Keratinocyte (primary cell): ENCODE data around the gene RPS6KA5. TPM values are rescaled to one million over a fixed set of nuclear protein-coding genes. Genes with fewer than 3 reads are reported as not detected.

Experiments used
- DNase-seq: peaks from one replicate; pipeline ENCODE4 v3.0.0-alpha.2; 2011; ENCODE audit warnings: low read depth, missing footprints, low spot score
- FAIRE-seq: peaks from 2 replicates; lab custom pipeline; 2011; peaks lifted over from hg19 to GRCh38; lab: Jason Lieb, UNC
- H2AFZ ChIP-seq: 2 replicates; pipeline ENCODE4 v1.6.0; 2012; ENCODE audit warnings: low read length, control low read depth, inconsistent platforms; ENCODE audit not compliant: control insufficient read depth
- H3K27ac ChIP-seq: 2 replicates; pipeline ENCODE4 v1.5.1; 2011; ENCODE audit warnings: low read length; ENCODE audit not compliant: control insufficient read depth, insufficient read depth
- H3K27me3 ChIP-seq: 3 replicates; pipeline ENCODE4 v1.6.0; 2011; ENCODE audit warnings: low read length; ENCODE audit not compliant: control insufficient read depth, insufficient read depth; ENCODE audit errors: extremely low read depth
- H3K36me3 ChIP-seq, 2 experiments: 2 replicates in 1 of 2; 3 replicates in 1 of 2; pipeline ENCODE4 v1.5.1; 2011; ENCODE audit warnings: low read length in 2 of 2, mild to moderate bottlenecking in 1 of 2; ENCODE audit not compliant: control insufficient read depth in 2 of 2, insufficient read depth in 2 of 2; ENCODE audit errors: extremely low read depth in 1 of 2
- H3K4me1 ChIP-seq: 3 replicates; pipeline ENCODE4 v1.5.1; 2011; ENCODE audit warnings: low read length; ENCODE audit not compliant: control insufficient read depth, insufficient read depth; ENCODE audit errors: extremely low read depth
- H3K4me2 ChIP-seq: 3 replicates; pipeline ENCODE4 v1.6.0; 2011; ENCODE audit warnings: low read depth, low read length; ENCODE audit not compliant: control insufficient read depth, insufficient read depth; ENCODE audit errors: extremely low read depth
- H3K4me3 ChIP-seq, 3 experiments: fragments of 200-600 bp in 1 of 3; sonication (generic) in 1 of 3; 2 replicates in 2 of 3; 3 replicates in 1 of 3; pipeline ENCODE4 v1.5.1; 2011 to 2016; ENCODE audit warnings: low read length in 3 of 3, mild to moderate bottlenecking in 3 of 3, control low read depth in 2 of 3, inconsistent platforms in 1 of 3, low read depth in 1 of 3, mixed read lengths in 1 of 3, mixed run types in 1 of 3, moderate library complexity in 1 of 3; ENCODE audit not compliant: control insufficient read depth in 2 of 3, insufficient read depth in 2 of 3; ENCODE audit errors: extremely low read depth in 1 of 3
- H3K79me2 ChIP-seq: 2 replicates; pipeline ENCODE4 v1.6.0; 2012; ENCODE audit warnings: low read length; ENCODE audit not compliant: control insufficient read depth, insufficient read depth
- H3K9ac ChIP-seq: 3 replicates; pipeline ENCODE4 v1.6.0; 2011; ENCODE audit warnings: low read length; ENCODE audit not compliant: control insufficient read depth, insufficient read depth; ENCODE audit errors: extremely low read depth
- H3K9me1 ChIP-seq: 3 replicates; pipeline ENCODE4 v1.6.0; 2011; ENCODE audit warnings: low read length; ENCODE audit not compliant: control insufficient read depth, insufficient read depth; ENCODE audit errors: extremely low read depth
- H3K9me3 ChIP-seq: 2 replicates; pipeline ENCODE4 v1.5.1; 2012; ENCODE audit warnings: low read depth, low read length; ENCODE audit not compliant: control insufficient read depth
- H4K20me1 ChIP-seq: 3 replicates; pipeline ENCODE4 v1.6.0; 2011; ENCODE audit warnings: low read length; ENCODE audit not compliant: control insufficient read depth, insufficient read depth; ENCODE audit errors: extremely low read depth
- CTCF ChIP-seq, 3 experiments: IDR thresholded peaks in 1 of 3; conservative IDR thresholded peaks in 1 of 3; optimal IDR thresholded peaks in 1 of 3; 2 replicates in 2 of 3; 3 replicates in 1 of 3; pipeline versions ENCODE3 to v1.5.1; 2011; ENCODE audit warnings: low read length in 3 of 3, mild to moderate bottlenecking in 3 of 3, moderate library complexity in 2 of 3, control low read depth in 1 of 3, inconsistent platforms in 1 of 3; ENCODE audit not compliant: insufficient read depth in 2 of 3; ENCODE audit errors: extremely low read depth in 1 of 3
- EZH2 ChIP-seq: IDR thresholded peaks from one replicate; pipeline ENCODE4 v1.6.1; 2012; ENCODE audit warnings: inconsistent platforms, mild to moderate bottlenecking, low read length, moderate library complexity
- dilution Hi-C: fragments of 300-500 bp; cut with MboI; formaldehyde crosslinking; loops from one replicate; pipeline ENCODE4 v1.7.0; 2020; ENCODE audit warnings: low sequenced_read_pairs; ENCODE audit not compliant: extremely low pct_ligation_motif_present
- polyA plus RNA-seq, 5 experiments: library from polyadenylated mRNA; depleted of rRNA in 3 of 5; stranded (reverse) in 3 of 5; stranded (forward) in 1 of 5; unstranded in 1 of 5; fragments of >200 nt; gene quantifications; 1 replicate in 1 of 5; 2 replicates in 3 of 5; 3 replicates in 1 of 5; pipeline versions ENCODE4 v1.2.1 to v1.2.3, GENCODE V29; 2011 to 2012; ENCODE audit warnings: missing spikeins in 2 of 5, low read depth in 1 of 5, low replicate concordance in 1 of 5

Gene RPS6KA5
- polyA plus RNA-seq, 1 donor (not counting 4 experiments of a cell fraction or from before 2014, with no cell fraction given): 2.9 TPM

- Histone ChIP-seq H3K9me1 (peaks cover 2% of the 10 kb centered on the region), H3K79me2 (peaks cover 32% of the 10 kb centered on the region), H3K27me3 (no peaks in the 10 kb centered on the region), H3K9me3 (no peaks in the 10 kb centered on the region), H2AFZ (no peak overlapping the region), H3K9ac (no peak overlapping the region), H3K4me1 (peaks cover 15% of the 10 kb centered on the region), H3K4me3 (no peak overlapping the region), H3K27ac (no peak overlapping the region), H3K36me3 (no peaks in the 10 kb centered on the region), H4K20me1 (peaks cover 3% of the 10 kb centered on the region), H3K4me2 (no peak overlapping the region)
- DNase-seq: no peak
- dilution Hi-C loops: no loop called here
- no peak for FAIRE-seq
- no peak for TF ChIP-seq EZH2
- TF ChIP-seq CTCF (optimal IDR thresholded peaks at IDR 0.05 in 1 of 3, IDR thresholded peaks at IDR 0.05 in 1 of 3, conservative IDR thresholded peaks at IDR 0.05 in 1 of 3; ENCODE audit: extremely low read depth in 1 of 3, insufficient read depth in 2 of 3, low read length in 3 of 3): no peak
Observed at GRCh38 chr14:90805084-90805391, 255.4 kb downstream of the RPS6KA5 start.

GRCh38 chr14:90804292-90805083 lies 256.0 kb downstream of the RPS6KA5 start:
- Histone ChIP-seq H3K79me2 (peaks cover 31% of the 10 kb centered on the region), H3K4me1 (peaks cover 15% of the 10 kb centered on the region), H4K20me1 (peaks cover 3% of the 10 kb centered on the region), H3K27me3 (no peaks in the 10 kb centered on the region), H3K36me3 (no peaks in the 10 kb centered on the region), H3K9ac (no peak overlapping the region), H3K4me3 (no peak overlapping the region), H3K9me3 (no peaks in the 10 kb centered on the region), H3K27ac (no peak overlapping the region), H3K9me1 (peaks cover 2% of the 10 kb centered on the region), H2AFZ (no peak overlapping the region), H3K4me2 (no peak overlapping the region)
- TF ChIP-seq EZH2 (no peak), CTCF (optimal IDR thresholded peaks at IDR 0.05 in 1 of 3, IDR thresholded peaks at IDR 0.05 in 1 of 3, conservative IDR thresholded peaks at IDR 0.05 in 1 of 3; ENCODE audit: extremely low read depth in 1 of 3, insufficient read depth in 2 of 3, low read length in 3 of 3) (no peak)
- dilution Hi-C loops: no loop called here
- FAIRE-seq (no peak), DNase-seq (no peak)
